GM18861 (cell line): ENCODE measurements around the gene FBN1.

Source experiments
- ATAC-seq: cut with Tn5 transposase; IDR thresholded peaks from one replicate; pipeline ENCODE4 v1.9.1; 2021; ENCODE audit not compliant: unreplicated experiment

The FBN1 gene

GRCh38 chr15:48645558-48646330 is at the start of gene FBN1:
TSS of gene FBN1 (minus strand) at chr15:48645709. CDS start at chr15:48644769, 940 bp downstream.
- peak; percentile 42 for ATAC-seq

- ATAC-seq: no peak
These were observed 48.0 kb upstream of the FBN1 start for GRCh38 chr15:48693484-48693883.

GRCh38 chr15:48688493-48688892 is 43.0 kb upstream of the FBN1 start:
- no peak for ATAC-seq

GRCh38 chr15:48683991-48684765 is 38.7 kb upstream of the FBN1 start:
- ATAC-seq: no peak

- ATAC-seq: no peak
These were observed 37.6 kb upstream of the FBN1 start for GRCh38 chr15:48682942-48683651.

GRCh38 chr15:48681353-48681752 is 35.8 kb upstream of the FBN1 start:
- no peak for ATAC-seq

GRCh38 chr15:48680841-48681240 is 35.3 kb upstream of the FBN1 start:
- no peak for ATAC-seq

GRCh38 chr15:48679952-48680351 is 34.4 kb upstream of the FBN1 start:
- no peak for ATAC-seq

GRCh38 chr15:48678851-48679250 is 33.3 kb upstream of the FBN1 start:
- no peak for ATAC-seq

GRCh38 chr15:48677821-48678220 is 32.3 kb upstream of the FBN1 start:
- no peak for ATAC-seq

- ATAC-seq: no peak
These were observed 29.9 kb upstream of the FBN1 start for GRCh38 chr15:48675436-48675835.

- ATAC-seq: no peak
These were observed 29.4 kb upstream of the FBN1 start for GRCh38 chr15:48674876-48675275.

- ATAC-seq: no peak
These were observed 26.7 kb upstream of the FBN1 start for GRCh38 chr15:48672206-48672605.

GRCh38 chr15:48671103-48672022 is 25.9 kb upstream of the FBN1 start:
- ATAC-seq: no peak

GRCh38 chr15:48667701-48668100 is 22.2 kb upstream of the FBN1 start:
- no peak for ATAC-seq

- no peak for ATAC-seq
These were observed 18.9 kb upstream of the FBN1 start for GRCh38 chr15:48664436-48664835.

- no peak for ATAC-seq
These were observed 12.6 kb upstream of the FBN1 start for GRCh38 chr15:48657950-48658591.

- ATAC-seq: no peak
These were observed 9.3 kb upstream of the FBN1 start for GRCh38 chr15:48654801-48655200.

GRCh38 chr15:48653913-48654670 is 8.6 kb upstream of the FBN1 start:
- ATAC-seq: no peak
